NCI-H2171 (cell line): ENCODE measurements around the gene AHSA1.
"Not testable (repeated sequence)": the region's sequence is repeated elsewhere in the genome, so short reads cannot be mapped to it uniquely, and the experiment has no call there.

ENCODE experiments used
- DNase-seq: peaks from one replicate; lab custom pipeline; 2025; lab: John Stamatoyannopoulos, UW

The AHSA1 gene

DNA sequence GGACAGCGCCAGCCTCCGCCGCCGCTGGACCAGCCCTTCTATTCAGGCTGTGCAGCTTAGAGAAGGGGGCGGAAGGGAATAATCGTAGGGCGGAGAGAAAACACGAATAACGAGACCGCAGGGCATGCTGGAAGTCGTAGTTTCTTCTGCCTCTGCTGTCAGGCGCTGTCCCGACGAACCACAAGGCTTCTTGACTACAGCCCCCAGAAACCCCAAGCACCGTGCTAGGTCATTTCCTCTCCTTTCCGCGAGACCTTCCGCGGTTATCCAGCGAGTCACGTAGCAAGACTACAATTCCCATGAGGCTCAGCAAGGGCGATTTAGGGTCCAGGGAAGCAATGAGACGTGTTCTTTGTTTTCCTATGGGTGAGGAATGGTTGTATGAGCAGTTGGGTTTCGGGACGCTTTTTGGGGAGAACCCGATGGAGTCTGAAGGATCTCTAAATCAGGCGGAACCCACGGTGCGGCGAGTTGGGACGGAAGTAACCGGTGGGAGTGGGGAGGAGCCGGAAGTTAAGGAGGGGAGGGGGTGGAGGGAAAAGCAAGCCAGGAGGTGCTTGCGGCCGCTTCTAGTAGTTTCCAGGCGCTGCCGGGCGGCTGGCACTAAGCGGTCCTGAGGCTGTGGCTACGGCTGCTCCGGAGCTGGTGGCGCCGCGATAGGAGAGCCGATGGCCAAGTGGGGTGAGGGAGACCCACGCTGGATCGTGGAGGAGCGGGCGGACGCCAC is at the start of gene AHSA1, which contains the start of gene VIPAS39:
Gene AHSA1 (plus strand): TSS at position 572 of the 727 bp plus-strand sequence. CDS start 97 bp downstream, at position 669.
Gene VIPAS39 (minus strand): TSS at position 80 of the 727 bp plus-strand sequence. CDS start 3,499 bp downstream, outside the sequence.
- peak; percentile 98 for DNase-seq

GRCh38 chr14:77409131-77409533 is 48.8 kb upstream of the AHSA1 start:
- no peak for DNase-seq

DNA sequence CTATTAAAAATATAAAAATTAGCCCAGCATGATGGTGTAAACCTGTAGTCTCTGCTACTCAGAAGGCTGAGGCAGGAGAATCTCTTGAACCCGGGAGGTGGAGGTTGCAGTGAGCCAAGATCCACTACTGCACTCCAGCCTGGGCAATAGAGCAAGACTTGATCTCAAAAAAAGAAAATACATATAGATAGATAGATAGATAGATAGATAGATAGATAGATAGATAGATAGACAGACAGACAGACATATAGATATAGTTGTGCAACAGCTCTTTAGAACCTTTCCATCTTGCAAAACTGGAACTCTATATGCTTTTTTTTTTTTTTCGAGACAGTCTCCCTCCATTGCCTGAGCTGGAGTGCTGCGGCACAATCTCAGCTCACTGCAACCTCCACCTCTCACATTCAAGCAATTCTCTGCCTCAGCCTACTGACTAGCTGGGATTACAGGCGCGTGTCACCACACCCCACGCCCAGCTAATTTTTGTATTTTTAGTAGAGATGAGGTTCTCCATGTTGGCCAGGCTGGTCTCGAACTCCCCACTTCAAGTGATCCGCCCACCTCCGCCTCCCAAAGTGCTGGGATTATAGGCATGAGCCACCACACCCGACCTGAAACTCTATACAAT is 42.4 kb upstream of the AHSA1 start:
- not testable (repeated sequence) for DNase-seq

GRCh38 chr14:77416098-77416497 is 41.8 kb upstream of the AHSA1 start:
- not testable (repeated sequence) for DNase-seq

DNA sequence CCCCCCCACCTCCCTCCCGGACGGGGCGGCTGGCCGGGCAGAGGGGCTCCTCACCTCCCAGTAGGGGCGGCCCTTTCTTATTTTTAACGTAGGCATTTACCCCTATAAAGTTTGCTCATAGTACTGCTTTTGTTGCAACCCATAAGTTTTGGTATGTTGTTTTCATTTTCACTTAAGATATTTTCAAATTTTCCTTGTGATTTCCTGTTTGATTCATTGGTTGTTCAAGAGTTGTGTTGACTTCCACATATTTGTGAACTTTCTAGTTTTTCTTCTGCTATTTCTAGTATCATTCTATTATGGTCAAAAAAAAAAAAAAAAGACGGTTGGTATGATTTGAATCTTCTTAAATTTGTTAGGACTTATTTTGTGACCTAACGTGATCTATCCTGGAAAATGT is 41.1 kb upstream of the AHSA1 start:
- no peak for DNase-seq

- no peak for DNase-seq
Observed at GRCh38 chr14:77421201-77421600, 36.7 kb upstream of the AHSA1 start.

- DNase-seq: no peak
Observed at GRCh38 chr14:77423423-77423822, 34.5 kb upstream of the AHSA1 start, which contains the start of gene NOXRED1. TSS of gene NOXRED1 (minus strand) at chr14:77423523. CDS start at chr14:77422889, 634 bp downstream.

GRCh38 chr14:77424862-77425261 is 33.0 kb upstream of the AHSA1 start:
- DNase-seq: no peak

DNA sequence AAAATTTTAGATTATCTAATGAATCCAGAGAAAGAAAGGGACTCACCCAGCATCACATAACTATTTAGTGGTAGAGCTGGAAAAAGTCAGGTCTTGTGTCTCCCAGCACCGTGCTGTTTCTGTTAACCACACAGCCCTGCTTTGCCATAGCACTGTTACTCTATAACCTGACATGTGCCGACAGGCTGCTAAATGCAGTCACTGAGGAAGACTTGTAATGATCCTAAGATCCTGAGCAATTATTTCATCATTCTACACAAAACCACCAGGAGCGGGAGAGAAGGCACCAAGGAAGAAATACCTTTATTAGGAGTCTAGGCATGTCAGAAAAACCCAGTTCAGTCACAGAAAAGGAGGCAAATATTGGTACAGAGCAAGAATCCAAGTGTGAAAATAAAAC is 31.5 kb upstream of the AHSA1 start:
- no peak for DNase-seq

DNA sequence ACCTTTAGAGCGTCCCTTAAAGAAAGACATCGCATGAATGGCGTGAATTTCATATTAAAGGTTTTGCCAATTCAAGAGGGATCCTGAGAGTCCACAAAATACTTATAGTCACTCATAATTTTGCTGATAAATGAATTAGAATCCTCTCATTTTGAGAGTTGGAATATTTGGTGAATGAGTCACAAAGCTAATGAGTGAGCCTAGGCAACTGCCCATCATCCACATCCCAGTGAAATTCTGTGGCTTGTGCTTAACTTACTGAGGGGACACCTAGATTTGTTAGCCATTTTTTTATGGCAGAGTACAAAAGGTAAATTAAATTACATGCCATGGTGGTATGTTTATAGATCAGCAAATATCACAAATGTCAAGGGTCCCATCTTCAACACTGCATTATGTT is 21.9 kb upstream of the AHSA1 start:
- no peak for DNase-seq

- no peak for DNase-seq
Observed at GRCh38 chr14:77438596-77438995, 19.3 kb upstream of the AHSA1 start.

DNA sequence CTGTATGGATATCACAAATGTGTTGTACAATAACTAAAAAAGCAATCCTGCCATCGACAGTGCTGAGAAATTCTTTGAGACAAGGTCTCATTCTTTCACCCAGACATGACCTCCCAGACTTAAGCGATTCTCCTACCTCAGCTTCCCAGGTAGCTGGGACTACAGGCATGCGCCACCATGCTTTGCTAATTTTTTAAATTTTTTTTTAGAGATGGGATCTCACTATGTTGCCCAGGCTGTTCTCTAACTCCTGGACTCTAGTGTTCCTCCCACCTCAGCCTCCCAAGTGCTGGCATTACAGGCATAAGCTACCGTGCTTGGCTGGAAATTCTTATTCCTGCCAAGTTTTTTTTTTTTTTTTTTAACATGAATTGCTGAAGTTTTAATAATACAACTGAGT is 18.0 kb upstream of the AHSA1 start:
- DNase-seq: no peak

- DNase-seq: no peak
Observed at GRCh38 chr14:77442196-77442595, 15.7 kb upstream of the AHSA1 start.

DNA sequence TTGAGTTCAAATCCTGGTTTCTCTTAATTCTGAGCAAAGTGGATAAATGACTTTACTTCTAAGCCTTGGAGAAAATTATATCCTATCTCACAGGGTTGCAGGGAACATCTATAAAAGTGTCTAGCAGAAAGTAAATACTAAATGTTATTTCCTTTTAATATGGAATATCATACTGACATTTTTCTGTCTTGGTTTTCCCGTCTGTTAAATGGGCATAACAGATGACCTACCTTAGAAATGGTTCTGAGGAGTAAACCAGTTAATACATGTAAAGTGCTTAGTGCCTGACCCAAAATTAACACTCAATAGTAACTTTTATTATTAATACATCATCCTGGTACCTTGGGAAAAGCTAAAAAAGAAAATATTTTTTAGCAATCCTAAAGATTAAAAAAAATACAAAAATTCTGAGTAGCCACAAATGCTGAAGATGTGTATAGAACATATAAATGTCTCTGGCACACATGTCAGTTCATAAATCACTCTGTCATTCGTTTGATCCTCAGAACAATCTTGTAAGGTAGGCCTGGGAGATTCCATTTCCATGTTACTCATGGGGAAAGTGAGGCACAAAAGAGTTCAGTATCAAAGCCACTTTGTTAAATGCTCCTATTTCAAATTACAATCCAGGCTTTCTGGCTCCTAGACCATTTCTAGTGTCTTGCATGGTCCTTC is 1.8 kb upstream of the AHSA1 start:
- no peak for DNase-seq

- no peak for DNase-seq
Observed at GRCh38 chr14:77457115-77457521, 775 bp upstream of the AHSA1 start.

DNA sequence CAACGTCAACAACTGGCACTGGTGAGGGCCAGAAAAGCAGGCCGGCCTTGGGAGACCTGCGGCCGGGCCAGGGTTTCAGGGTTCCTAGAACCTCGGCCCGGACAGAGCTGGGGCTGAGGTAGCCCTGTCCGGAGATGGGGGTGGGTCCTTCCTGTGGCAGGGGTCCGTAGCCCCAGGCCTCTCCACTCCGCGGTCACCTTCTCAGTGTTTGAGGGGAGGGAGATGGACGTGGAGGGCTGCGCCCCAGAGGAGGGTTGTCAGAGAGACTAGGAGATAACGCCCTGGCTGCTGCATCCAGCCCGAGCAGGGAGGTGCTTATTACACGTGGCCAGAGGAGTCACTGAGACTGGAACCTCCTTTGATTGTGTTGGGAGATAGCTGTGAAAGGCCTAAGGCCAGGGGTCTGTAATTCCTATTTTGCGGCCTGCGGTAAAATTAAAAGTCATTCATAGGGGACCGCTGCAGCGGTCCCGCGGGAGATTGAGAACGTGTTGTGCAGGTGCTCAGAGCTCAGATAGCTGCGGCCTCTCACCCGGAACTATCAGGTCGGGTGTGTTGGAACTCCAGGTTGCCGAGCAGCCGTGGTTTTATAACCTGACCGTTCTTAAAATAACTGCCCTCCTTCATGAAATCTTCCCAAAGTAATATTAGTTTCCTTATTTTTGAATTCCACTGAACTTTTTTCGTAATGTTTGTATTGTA is 507 bp downstream of the AHSA1 start:
- peak; percentile 38 for DNase-seq

DNA sequence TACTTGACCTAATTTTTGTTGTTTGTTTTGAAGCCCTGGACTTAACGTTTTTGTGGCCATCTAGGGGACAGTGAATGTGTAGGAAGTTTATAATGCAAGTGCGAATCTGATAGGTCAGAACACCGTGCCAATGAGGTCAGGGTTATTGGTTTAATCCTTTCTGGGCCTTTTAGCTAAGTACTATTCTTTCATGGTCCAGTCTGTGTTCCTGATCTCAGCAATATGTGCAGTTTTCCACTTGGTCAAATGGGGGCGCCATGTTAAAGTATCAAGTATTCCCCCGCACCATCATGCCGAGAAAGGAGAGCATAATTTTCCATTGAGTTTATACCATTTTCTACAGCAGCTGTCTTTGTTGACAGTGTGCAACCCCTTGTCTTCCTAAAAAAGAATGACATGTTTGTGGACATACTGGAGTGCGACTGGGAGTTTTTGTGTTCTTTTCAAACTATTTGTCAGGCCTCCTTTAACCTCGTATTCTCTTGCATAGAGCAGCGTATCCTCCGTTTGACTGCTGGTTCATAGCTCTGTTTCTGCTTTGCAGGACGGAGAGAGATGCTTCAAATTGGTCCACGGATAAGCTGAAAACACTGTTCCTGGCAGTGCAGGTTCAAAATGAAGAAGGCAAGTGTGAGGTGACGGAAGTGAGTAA is 1.3 kb downstream of the AHSA1 start:
- no peak for DNase-seq

GRCh38 chr14:77467801-77468200 is 9.9 kb downstream of the AHSA1 start:
- DNase-seq: peak; percentile 55

GRCh38 chr14:77469067-77469505 is 11.2 kb downstream of the AHSA1 start:
- DNase-seq: no peak

DNA sequence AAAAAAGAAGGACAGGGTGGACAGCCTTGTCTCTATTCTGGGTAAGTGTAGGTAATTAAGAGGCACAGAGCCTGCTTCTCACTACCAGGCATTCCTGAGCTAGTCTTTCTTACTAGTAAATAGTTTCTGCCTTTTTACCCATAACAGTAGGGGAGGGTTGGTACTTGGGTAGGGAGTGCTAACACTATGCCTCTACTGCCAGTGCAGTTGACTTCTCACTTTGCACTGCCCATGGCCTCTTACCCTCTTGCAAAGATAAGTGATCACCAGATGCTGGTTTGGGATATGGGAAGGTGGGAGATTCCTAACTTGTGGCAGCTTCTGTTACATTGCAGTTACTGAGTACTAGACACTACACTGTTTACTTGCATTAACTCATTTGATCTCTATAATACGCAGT is 11.6 kb downstream of the AHSA1 start:
- DNase-seq: no peak

GRCh38 chr14:77470224-77470870 is 12.5 kb downstream of the AHSA1 start:
- DNase-seq: no peak
